ACHN (cell line): ENCODE data around the gene MEX3A.
A peak's percentile ranks its signal among the peaks of the same experiment; 100 is the strongest.

ENCODE experiments used
- DNase-seq: peaks from one replicate; pipeline ENCODE4 v3.0.0-alpha.2; 2015
- in situ Hi-C: cut with HindIII; loops from 2 replicates; pipeline ENCODE4 v1.10.0; 2017; ENCODE audit warnings: low sequenced_read_pairs, low pct_ligation_motif_present, low pct_unique_long_range_greater_than_20kb

The MEX3A gene

DNA sequence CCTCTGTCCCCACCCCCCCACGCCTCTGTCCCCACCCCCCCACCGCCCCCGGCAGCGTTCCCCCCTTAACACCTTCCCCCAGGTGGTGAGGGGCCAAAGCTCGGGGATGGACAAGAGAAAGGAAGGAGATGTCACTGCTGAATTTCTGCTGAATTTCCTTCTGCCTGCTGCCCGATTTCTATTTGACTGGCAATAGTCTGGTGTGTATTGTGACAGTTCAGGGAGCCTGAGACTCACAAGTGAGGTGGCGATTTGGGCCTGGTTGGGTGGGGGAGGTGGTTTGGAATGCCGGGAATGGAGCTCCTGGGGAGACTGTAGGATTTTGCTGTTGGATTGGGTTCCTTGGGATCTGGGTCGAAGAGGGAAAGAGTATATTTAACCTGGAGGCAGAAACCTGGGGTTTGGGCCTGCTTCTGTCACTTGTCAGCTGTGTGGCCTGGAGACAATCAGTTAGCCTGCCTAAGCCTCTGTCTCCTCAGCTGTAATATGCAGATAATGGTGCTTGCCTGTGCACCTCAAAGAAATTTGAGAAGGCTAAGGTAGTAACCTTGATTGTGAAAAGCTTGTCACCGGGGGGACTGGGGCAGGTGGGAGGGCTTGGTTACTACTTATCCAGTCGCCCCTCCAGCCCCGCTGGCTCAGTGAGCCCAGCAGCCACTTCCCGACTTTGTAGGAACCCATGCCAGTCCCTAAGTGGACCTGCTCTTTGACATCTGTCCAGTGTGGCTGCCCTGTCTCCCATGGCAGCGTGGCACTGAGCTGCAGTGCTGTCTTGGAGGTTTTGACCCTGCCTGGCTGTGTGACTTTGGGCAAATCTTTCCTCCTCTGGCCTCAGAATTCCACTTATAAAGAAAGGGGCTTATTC, 24.6 kb upstream of the MEX3A start:
- DNase-seq, result no peak
- in situ Hi-C loops, result no loop called here

DNA sequence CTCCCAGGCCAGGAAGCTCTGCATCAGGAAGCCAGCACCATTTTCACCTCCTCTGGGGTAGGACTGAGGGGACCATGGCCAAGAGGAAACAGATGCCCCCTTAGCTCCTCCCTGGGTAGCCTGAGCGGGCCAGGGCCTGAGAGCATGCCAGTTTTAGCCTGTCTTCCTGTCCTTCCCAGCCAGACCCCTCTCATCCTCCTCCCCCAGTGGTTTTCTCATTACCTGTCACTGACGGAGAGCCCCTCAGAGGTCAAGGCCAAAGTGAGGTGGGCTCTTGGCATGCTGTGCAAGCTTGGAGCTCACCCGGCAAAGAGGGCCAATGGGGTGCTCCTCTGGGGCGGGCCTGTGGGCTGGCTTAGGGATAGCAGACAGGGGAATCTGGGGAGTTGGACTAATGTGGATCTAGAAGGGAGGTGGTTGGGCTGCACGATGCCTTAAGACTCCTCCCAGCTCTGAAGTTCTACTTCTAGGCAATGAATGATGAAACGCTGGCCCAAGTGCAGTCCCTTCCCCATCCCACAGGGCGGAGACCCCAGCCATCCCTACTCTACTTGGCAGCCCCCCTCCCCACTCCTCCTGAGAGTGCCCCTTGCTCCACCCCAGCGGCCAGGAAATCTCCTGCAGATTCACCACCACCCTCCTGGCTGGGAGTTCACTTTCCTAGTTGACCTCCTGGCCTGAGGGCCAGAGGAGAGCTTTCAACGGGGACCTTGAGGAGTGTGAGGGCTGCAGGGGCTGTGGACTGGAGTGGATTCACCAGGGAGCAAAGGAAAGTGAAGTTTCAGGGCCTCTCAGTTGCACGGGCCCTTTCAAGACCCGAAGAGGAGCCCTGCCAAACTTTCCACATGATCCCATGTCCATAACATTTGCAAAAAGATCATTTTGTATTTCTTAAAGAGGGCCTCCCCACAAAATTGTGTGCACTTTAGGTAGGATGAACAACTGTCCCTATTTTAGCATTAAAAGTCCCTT, 22.9 kb upstream of the MEX3A start:
- peak; percentile 39 for DNase-seq
- in situ Hi-C loops, result no loop called here

- in situ Hi-C loops, result no loop called here
Measured at GRCh38 chr1:156104065-156104810, 22.0 kb upstream of the MEX3A start.

GRCh38 chr1:156103521-156103947, 21.3 kb upstream of the MEX3A start:
- no peak for DNase-seq
- in situ Hi-C loops, result no loop called here

More at GRCh38 chr1:156104065-156104810, 22.0 kb upstream of the MEX3A start:
- DNase-seq, result peak; percentile 62

GRCh38 chr1:156102633-156103511, 20.6 kb upstream of the MEX3A start:
- DNase-seq, result no peak
- in situ Hi-C loops, result no loop called here

DNA sequence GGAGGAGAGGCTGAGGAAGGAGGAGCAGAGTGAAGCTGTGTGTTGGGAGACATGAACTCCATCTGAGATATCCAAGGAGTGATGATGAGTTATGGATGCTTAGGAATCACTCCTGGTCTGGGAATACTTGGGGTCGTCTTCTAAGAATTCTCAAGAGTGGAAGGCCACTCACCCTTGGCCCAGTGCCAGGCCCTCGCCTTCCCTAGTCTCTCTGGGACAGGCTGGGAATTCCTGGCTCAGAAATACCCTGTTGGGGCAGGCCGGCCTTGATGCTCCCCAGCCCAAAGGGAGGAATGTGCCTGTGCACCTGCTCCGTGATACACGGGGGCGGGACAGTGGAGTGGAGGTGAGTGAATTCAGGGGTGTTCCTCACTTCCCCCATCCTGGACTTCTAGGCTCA, 19.6 kb upstream of the MEX3A start:
- no peak for DNase-seq
- in situ Hi-C loops, result no loop called here

GRCh38 chr1:156100205-156100995, 18.1 kb upstream of the MEX3A start:
- no peak for DNase-seq
- in situ Hi-C loops, result no loop called here

GRCh38 chr1:156099282-156099681, 17.0 kb upstream of the MEX3A start:
- DNase-seq, result no peak
- in situ Hi-C loops, result no loop called here

DNA sequence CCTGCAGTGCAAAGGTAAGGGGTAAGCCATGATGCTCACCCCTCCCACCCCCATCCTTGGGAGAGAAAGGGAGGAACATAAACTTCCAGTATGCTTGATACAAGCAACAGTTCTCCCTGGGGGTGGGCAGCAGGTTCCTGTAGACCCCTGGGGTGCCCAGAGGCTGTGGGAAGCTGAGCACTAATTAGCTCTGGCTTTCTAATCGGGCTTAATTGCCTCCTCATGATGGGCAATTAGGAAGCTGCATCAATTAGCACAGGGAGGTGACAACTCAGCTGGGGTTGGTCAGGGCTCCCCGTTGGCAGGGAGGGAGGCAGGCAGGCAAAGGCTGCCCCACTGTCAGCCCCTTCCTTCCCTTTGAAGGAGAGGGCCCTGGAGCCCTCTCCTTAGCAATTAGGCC, 16.5 kb upstream of the MEX3A start:
- in situ Hi-C loops, result no loop called here
- DNase-seq, result no peak

- in situ Hi-C loops, result no loop called here
- DNase-seq, result no peak
Measured at GRCh38 chr1:156097499-156098178, 15.4 kb upstream of the MEX3A start.

DNA sequence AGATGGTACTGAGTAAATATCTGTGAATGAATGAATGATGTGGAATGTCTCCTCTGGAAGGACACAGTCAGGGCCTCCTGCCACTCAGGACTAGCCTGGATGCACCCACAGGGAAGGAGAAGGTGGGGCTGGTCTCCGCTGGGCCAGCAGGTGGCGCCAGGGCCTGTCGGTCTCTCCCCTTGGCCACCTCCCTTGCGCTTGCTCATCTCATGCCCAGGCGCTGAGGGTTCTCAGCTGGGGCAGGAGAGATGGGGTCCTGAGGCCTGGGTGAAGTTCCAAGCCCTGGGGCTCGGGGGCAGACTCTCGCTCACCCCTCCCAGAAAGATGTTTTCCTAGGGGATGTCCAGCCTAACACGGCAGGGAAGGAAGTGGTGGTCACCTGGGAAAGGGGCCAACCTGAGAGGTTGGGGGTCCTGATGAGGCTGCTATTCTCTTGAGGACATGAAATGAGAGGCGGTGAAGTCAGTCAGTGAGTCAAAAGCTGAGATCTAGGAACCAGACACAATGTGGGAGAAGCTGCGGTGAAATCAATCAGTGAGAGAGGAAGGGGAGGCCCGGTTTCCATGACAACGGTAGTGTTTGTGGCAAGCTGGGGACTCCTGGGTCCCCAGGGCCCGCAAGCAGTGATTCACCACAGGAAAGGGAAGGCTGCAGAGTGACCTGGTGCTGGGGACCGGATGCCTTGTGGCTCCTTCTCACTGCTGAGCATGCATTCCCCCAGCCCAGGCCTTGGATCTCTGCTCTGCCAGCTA, 14.6 kb upstream of the MEX3A start:
- in situ Hi-C loops, result no loop called here
- peak; percentile 85 for DNase-seq

GRCh38 chr1:156095906-156096508, 13.7 kb upstream of the MEX3A start:
- in situ Hi-C loops, result no loop called here
- no peak for DNase-seq

DNA sequence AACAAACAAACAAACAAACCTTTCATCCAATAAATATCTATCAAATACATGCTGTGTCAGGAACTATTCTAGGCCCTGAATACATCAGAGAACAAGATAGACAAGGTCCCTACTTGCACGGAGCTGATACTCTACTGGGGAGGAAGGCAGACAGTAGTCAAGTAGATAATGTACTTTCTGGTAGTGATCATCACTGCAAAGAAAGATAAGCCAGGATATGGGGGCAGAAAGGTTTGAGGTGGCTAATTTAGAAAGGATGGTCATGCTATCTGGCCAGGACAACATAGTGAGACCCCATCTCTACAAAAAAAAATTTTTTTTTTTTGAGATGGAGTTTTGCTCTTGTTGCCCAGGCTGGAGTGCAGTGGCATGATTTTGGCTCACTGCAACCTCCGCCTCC, 9.3 kb upstream of the MEX3A start:
- in situ Hi-C loops, result no loop called here
- no peak for DNase-seq

- DNase-seq, result peak; percentile 83
- in situ Hi-C loops, result no loop called here
Measured at GRCh38 chr1:156090840-156091188, 8.5 kb upstream of the MEX3A start.

- no peak for DNase-seq
- in situ Hi-C loops, result no loop called here
Measured at GRCh38 chr1:156090138-156090839, 8.0 kb upstream of the MEX3A start.
